GM23338 (cell line): Measurements from ENCODE around the gene VIPR1. TPM values are rescaled to one million over a fixed set of nuclear protein-coding genes. Genes with fewer than 3 reads are reported as not detected.

Experiments used
- ATAC-seq: fragments of 200-7000 bp; cut with Tn5 transposase; 3 replicates; pipeline ENCODE4 v1.9.1; 2020
- DNase-seq: peaks from one replicate; pipeline ENCODE4 v3.0.0-alpha.2; 2015; ENCODE audit warnings: low spot score
- H2AFZ ChIP-seq: fragments of 200-600 bp; sonication (generic); 2 replicates; pipeline ENCODE4 v1.8.0; 2016; ENCODE audit warnings: antibody characterized with exemption, mild to moderate bottlenecking, moderate library complexity
- H3F3A ChIP-seq: fragments of 200-600 bp; sonication (generic); replicated peaks from 2 replicates; pipeline ENCODE4 v1.8.0; 2017; ENCODE audit warnings: antibody characterized with exemption, mixed run types, low read depth
- H3K27ac ChIP-seq: fragments of 200-600 bp; sonication (generic); 2 replicates; pipeline ENCODE4 v1.6.1; 2016; ENCODE audit warnings: low read depth
- H3K27me3 ChIP-seq: fragments of 200-600 bp; sonication (generic); 2 replicates; pipeline ENCODE4 v1.8.0; 2016; ENCODE audit warnings: mild to moderate bottlenecking, mixed run types, moderate library complexity; ENCODE audit not compliant: insufficient read depth
- H3K36me3 ChIP-seq: fragments of 200-600 bp; sonication (generic); 2 replicates; pipeline ENCODE4 v1.8.0; 2016; ENCODE audit warnings: mild to moderate bottlenecking; ENCODE audit not compliant: insufficient read depth
- H3K4me1 ChIP-seq: fragments of 200-600 bp; sonication (generic); 2 replicates; pipeline ENCODE4 v1.8.0; 2016; ENCODE audit warnings: mild to moderate bottlenecking, moderate library complexity; ENCODE audit not compliant: insufficient read depth
- H3K4me2 ChIP-seq: fragments of 200-600 bp; sonication (generic); 2 replicates; pipeline ENCODE4 v1.7.1; 2017; ENCODE audit warnings: mixed run types
- H3K4me3 ChIP-seq: fragments of 200-600 bp; sonication (generic); 2 replicates; pipeline ENCODE4 v1.6.1; 2016; ENCODE audit warnings: mixed run types
- H3K79me2 ChIP-seq: fragments of 200-600 bp; sonication (generic); replicated peaks from 2 replicates; pipeline ENCODE4 v1.8.0; 2017; ENCODE audit warnings: mild to moderate bottlenecking; ENCODE audit not compliant: insufficient read depth
- H3K9me2 ChIP-seq: fragments of 200-600 bp; sonication (generic); 2 replicates; pipeline ENCODE4 v1.8.0; 2017; ENCODE audit not compliant: insufficient read depth
- H4K20me1 ChIP-seq: fragments of 200-600 bp; sonication (generic); replicated peaks from 2 replicates; pipeline ENCODE4 v1.8.0; 2017; ENCODE audit warnings: mild to moderate bottlenecking; ENCODE audit not compliant: insufficient read depth
- H3K27ac Mint-ChIP-seq: 2 replicates; pipeline ENCODE4 v1.8.0; 2020; ENCODE audit warnings: inconsistent platforms, mild to moderate bottlenecking, moderate library complexity, mixed read lengths
- H3K27me3 Mint-ChIP-seq: 3 replicates; pipeline ENCODE4 v1.8.0; 2022; ENCODE audit warnings: low read depth, mild to moderate bottlenecking, moderate library complexity, mixed read lengths, inconsistent platforms; ENCODE audit not compliant: insufficient read depth, poor library complexity
- H3K36me3 Mint-ChIP-seq: 3 replicates; pipeline ENCODE4 v1.8.0; 2021; ENCODE audit warnings: low read depth, mild to moderate bottlenecking, inconsistent platforms, moderate library complexity, mixed read lengths
- H3K4me1 Mint-ChIP-seq: 3 replicates; pipeline ENCODE4 v1.8.0; 2020; ENCODE audit warnings: mild to moderate bottlenecking, inconsistent platforms, mixed read lengths
- H3K4me3 Mint-ChIP-seq: 3 replicates; pipeline ENCODE4 v1.8.0; 2021; ENCODE audit warnings: moderate library complexity, mild to moderate bottlenecking, inconsistent platforms, mixed read lengths
- H3K9me3 Mint-ChIP-seq: 3 replicates; pipeline ENCODE4 v1.8.0; 2020; ENCODE audit warnings: moderate library complexity, mild to moderate bottlenecking, inconsistent platforms, mixed read lengths
- CREB1 ChIP-seq: fragments of 250-450 bp; sonication (Bioruptor Pico); IDR thresholded peaks from 2 replicates; pipeline ENCODE4 v1.5.0; 2020; ENCODE audit warnings: low read depth, mild to moderate bottlenecking, moderate library complexity
- EZH2 ChIP-seq: fragments of 200-600 bp; sonication (generic); IDR thresholded peaks from one replicate; pipeline ENCODE4 v1.8.0; 2017; ENCODE audit warnings: antibody characterized with exemption, mild to moderate bottlenecking, low read depth; ENCODE audit not compliant: unreplicated experiment
- EZH2phosphoT487 ChIP-seq: fragments of 200-600 bp; sonication (generic); IDR thresholded peaks from one replicate; pipeline ENCODE4 v1.8.1; 2018; ENCODE audit warnings: antibody characterized with exemption; ENCODE audit not compliant: unreplicated experiment
- JUNB ChIP-seq: IDR thresholded peaks from one replicate; pipeline ENCODE4 v1.6.1; 2016; ENCODE audit warnings: antibody characterized with exemption; ENCODE audit not compliant: unreplicated experiment
- NANOG ChIP-seq: IDR thresholded peaks from 2 replicates; pipeline ENCODE4 v1.6.1; 2016; ENCODE audit warnings: antibody characterized with exemption, borderline replicate concordance
- POLR2AphosphoS5 ChIP-seq: IDR thresholded peaks from 2 replicates; pipeline ENCODE4 v1.6.1; 2016; ENCODE audit warnings: antibody characterized with exemption, low read depth
- STAT1 ChIP-seq: IDR thresholded peaks from one replicate; pipeline ENCODE4 v1.6.1; 2016; ENCODE audit warnings: antibody characterized with exemption; ENCODE audit not compliant: unreplicated experiment
- ZNF114 ChIP-seq: fragments of 250-450 bp; sonication (Bioruptor Pico); IDR thresholded peaks from 2 replicates; pipeline ENCODE4 v1.5.0; 2020; ENCODE audit warnings: mild to moderate bottlenecking, moderate library complexity
- ZNF331 ChIP-seq: fragments of 250-450 bp; sonication (Bioruptor Pico); IDR thresholded peaks from 2 replicates; pipeline ENCODE4 v1.5.0; 2020; ENCODE audit warnings: low read depth, mild to moderate bottlenecking, moderate library complexity
- polyA plus RNA-seq: library from polyadenylated mRNA; unstranded; fragments of >200 nt; fragmentation: Nextera tagmentation; extraction: Ambion mirVana; gene quantifications from 2 replicates; pipeline ENCODE4 v1.2.1, GENCODE V29; 2016
- total RNA-seq: library from RNA; depleted of rRNA; stranded (reverse); fragments of >200 nt; shearing (Covaris generic); gene quantifications from 2 replicates; pipeline ENCODE4 v1.2.3, GENCODE V29; 2014
- TF ChIP-seq, protein P1 (sequence below): IDR thresholded peaks from 2 replicates; pipeline ENCODE4 v1.6.1; 2016; ENCODE audit warnings: antibody characterized with exemption
- TF ChIP-seq, protein P2 (sequence below), 2 experiments: fragments of 200-600 bp in 1 of 2; sonication (generic) in 1 of 2; conservative IDR thresholded peaks; 2 replicates each; pipeline versions ENCODE4 v1.5.1 to v1.6.1; 2016 to 2017; ENCODE audit warnings: antibody characterized with exemption in 2 of 2, low read depth in 2 of 2, mild to moderate bottlenecking in 2 of 2, moderate library complexity in 1 of 2
- TF ChIP-seq, protein P3 (sequence below): IDR thresholded peaks from one replicate; pipeline ENCODE4 v1.6.1; 2018; ENCODE audit warnings: antibody characterized with exemption; ENCODE audit not compliant: unreplicated experiment
- TF ChIP-seq, protein P4 (sequence below): fragments of 250-450 bp; sonication (Bioruptor Pico); IDR thresholded peaks from 2 replicates; pipeline ENCODE4 v1.5.0; 2020; ENCODE audit warnings: mild to moderate bottlenecking, moderate library complexity

VIPR1 gene
- total and polyA plus RNA-seq, 2 experiments from 2014 or later = 6.3 to 19.3 TPM

DNA sequence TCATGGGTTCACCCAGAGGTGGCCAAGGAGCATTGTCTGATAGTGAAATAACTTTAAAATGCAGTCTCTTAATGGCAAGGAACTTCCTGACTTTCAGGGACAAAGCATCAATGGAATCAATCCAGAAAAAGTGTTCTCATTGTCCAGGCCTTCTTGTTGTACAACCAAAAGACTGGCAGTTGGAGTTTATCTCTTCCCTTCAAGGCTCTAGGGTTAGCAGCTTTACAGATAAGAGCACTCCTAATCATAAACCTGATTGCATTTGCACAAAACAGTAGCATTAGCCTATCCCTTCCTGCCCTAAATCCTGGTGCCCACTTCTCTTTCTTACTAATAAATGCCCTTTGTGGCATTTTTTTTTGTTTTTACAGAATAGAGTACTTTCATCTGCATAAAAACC is 43.3 kb upstream of the VIPR1 start:
- TF ChIP-seq JUNB = no peak
- TF ChIP-seq STAT1 = no peak
- no peak for TF ChIP-seq ZNF114 (CRISPR knock-in tag)
- TF ChIP-seq, protein P1, sequence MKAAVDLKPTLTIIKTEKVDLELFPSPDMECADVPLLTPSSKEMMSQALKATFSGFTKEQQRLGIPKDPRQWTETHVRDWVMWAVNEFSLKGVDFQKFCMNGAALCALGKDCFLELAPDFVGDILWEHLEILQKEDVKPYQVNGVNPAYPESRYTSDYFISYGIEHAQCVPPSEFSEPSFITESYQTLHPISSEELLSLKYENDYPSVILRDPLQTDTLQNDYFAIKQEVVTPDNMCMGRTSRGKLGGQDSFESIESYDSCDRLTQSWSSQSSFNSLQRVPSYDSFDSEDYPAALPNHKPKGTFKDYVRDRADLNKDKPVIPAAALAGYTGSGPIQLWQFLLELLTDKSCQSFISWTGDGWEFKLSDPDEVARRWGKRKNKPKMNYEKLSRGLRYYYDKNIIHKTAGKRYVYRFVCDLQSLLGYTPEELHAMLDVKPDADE = no peak
- TF ChIP-seq, protein P2, sequence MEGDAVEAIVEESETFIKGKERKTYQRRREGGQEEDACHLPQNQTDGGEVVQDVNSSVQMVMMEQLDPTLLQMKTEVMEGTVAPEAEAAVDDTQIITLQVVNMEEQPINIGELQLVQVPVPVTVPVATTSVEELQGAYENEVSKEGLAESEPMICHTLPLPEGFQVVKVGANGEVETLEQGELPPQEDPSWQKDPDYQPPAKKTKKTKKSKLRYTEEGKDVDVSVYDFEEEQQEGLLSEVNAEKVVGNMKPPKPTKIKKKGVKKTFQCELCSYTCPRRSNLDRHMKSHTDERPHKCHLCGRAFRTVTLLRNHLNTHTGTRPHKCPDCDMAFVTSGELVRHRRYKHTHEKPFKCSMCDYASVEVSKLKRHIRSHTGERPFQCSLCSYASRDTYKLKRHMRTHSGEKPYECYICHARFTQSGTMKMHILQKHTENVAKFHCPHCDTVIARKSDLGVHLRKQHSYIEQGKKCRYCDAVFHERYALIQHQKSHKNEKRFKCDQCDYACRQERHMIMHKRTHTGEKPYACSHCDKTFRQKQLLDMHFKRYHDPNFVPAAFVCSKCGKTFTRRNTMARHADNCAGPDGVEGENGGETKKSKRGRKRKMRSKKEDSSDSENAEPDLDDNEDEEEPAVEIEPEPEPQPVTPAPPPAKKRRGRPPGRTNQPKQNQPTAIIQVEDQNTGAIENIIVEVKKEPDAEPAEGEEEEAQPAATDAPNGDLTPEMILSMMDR (conservative IDR thresholded peaks at IDR 0.05; ENCODE audit: low read depth in 2 of 2) = no peak
- no peak for TF ChIP-seq EZH2
- no peak for TF ChIP-seq EZH2phosphoT487
- TF ChIP-seq, protein P3, sequence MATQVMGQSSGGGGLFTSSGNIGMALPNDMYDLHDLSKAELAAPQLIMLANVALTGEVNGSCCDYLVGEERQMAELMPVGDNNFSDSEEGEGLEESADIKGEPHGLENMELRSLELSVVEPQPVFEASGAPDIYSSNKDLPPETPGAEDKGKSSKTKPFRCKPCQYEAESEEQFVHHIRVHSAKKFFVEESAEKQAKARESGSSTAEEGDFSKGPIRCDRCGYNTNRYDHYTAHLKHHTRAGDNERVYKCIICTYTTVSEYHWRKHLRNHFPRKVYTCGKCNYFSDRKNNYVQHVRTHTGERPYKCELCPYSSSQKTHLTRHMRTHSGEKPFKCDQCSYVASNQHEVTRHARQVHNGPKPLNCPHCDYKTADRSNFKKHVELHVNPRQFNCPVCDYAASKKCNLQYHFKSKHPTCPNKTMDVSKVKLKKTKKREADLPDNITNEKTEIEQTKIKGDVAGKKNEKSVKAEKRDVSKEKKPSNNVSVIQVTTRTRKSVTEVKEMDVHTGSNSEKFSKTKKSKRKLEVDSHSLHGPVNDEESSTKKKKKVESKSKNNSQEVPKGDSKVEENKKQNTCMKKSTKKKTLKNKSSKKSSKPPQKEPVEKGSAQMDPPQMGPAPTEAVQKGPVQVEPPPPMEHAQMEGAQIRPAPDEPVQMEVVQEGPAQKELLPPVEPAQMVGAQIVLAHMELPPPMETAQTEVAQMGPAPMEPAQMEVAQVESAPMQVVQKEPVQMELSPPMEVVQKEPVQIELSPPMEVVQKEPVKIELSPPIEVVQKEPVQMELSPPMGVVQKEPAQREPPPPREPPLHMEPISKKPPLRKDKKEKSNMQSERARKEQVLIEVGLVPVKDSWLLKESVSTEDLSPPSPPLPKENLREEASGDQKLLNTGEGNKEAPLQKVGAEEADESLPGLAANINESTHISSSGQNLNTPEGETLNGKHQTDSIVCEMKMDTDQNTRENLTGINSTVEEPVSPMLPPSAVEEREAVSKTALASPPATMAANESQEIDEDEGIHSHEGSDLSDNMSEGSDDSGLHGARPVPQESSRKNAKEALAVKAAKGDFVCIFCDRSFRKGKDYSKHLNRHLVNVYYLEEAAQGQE = no peak
- TF ChIP-seq, protein P4, sequence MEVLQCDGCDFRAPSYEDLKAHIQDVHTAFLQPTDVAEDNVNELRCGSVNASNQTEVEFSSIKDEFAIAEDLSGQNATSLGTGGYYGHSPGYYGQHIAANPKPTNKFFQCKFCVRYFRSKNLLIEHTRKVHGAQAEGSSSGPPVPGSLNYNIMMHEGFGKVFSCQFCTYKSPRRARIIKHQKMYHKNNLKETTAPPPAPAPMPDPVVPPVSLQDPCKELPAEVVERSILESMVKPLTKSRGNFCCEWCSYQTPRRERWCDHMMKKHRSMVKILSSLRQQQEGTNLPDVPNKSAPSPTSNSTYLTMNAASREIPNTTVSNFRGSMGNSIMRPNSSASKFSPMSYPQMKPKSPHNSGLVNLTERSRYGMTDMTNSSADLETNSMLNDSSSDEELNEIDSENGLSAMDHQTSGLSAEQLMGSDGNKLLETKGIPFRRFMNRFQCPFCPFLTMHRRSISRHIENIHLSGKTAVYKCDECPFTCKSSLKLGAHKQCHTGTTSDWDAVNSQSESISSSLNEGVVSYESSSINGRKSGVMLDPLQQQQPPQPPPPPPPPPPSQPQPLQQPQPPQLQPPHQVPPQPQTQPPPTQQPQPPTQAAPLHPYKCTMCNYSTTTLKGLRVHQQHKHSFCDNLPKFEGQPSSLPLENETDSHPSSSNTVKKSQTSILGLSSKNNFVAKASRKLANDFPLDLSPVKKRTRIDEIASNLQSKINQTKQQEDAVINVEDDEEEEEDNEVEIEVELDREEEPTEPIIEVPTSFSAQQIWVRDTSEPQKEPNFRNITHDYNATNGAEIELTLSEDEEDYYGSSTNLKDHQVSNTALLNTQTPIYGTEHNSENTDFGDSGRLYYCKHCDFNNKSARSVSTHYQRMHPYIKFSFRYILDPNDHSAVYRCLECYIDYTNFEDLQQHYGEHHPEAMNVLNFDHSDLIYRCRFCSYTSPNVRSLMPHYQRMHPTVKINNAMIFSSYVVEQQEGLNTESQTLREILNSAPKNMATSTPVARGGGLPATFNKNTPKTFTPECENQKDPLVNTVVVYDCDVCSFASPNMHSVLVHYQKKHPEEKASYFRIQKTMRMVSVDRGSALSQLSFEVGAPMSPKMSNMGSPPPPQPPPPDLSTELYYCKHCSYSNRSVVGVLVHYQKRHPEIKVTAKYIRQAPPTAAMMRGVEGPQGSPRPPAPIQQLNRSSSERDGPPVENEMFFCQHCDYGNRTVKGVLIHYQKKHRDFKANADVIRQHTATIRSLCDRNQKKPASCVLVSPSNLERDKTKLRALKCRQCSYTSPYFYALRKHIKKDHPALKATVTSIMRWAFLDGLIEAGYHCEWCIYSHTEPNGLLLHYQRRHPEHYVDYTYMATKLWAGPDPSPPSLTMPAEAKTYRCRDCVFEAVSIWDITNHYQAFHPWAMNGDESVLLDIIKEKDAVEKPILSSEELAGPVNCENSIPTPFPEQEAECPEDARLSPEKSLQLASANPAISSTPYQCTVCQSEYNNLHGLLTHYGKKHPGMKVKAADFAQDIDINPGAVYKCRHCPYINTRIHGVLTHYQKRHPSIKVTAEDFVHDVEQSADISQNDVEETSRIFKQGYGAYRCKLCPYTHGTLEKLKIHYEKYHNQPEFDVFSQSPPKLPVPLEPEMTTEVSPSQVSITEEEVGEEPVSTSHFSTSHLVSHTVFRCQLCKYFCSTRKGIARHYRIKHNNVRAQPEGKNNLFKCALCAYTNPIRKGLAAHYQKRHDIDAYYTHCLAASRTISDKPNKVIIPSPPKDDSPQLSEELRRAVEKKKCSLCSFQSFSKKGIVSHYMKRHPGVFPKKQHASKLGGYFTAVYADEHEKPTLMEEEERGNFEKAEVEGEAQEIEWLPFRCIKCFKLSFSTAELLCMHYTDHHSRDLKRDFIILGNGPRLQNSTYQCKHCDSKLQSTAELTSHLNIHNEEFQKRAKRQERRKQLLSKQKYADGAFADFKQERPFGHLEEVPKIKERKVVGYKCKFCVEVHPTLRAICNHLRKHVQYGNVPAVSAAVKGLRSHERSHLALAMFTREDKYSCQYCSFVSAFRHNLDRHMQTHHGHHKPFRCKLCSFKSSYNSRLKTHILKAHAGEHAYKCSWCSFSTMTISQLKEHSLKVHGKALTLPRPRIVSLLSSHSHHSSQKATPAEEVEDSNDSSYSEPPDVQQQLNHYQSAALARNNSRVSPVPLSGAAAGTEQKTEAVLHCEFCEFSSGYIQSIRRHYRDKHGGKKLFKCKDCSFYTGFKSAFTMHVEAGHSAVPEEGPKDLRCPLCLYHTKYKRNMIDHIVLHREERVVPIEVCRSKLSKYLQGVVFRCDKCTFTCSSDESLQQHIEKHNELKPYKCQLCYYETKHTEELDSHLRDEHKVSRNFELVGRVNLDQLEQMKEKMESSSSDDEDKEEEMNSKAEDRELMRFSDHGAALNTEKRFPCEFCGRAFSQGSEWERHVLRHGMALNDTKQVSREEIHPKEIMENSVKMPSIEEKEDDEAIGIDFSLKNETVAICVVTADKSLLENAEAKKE (CRISPR knock-in tag) = no peak
- no peak for TF ChIP-seq CREB1 (CRISPR knock-in tag)
- no peak for TF ChIP-seq POLR2AphosphoS5
- TF ChIP-seq NANOG = no peak
- no peak for TF ChIP-seq ZNF331 (CRISPR knock-in tag)
- ATAC-seq = no peak
- H3K27ac Mint-ChIP-seq = no peak overlapping the region

More for the DNA sequence above, 43.3 kb upstream of the VIPR1 start:
- no peaks in the 10 kb centered on the region for H3F3A ChIP-seq
- no peaks in the 10 kb centered on the region for H4K20me1 ChIP-seq
- Mint-ChIP-seq H3K9me3 (no peaks in the 10 kb centered on the region), H3K27me3 (peaks cover 3% of the 10 kb centered on the region), H3K4me3 (no peak overlapping the region), H3K36me3 (no peaks in the 10 kb centered on the region), H3K4me1 (no peaks in the 10 kb centered on the region)
- no peak overlapping the region for H3K27ac ChIP-seq
- H3K79me2 ChIP-seq = no peaks in the 10 kb centered on the region
- H3K36me3 ChIP-seq = no peaks in the 10 kb centered on the region
- no peak overlapping the region for H2AFZ ChIP-seq
- H3K4me3 ChIP-seq = no peak overlapping the region
- no peak for DNase-seq
- H3K9me2 ChIP-seq = peaks cover 25% of the 10 kb centered on the region
- H3K4me1 ChIP-seq = no peaks in the 10 kb centered on the region
- H3K4me2 ChIP-seq = no peak overlapping the region
- H3K27me3 ChIP-seq = no peaks in the 10 kb centered on the region
